Measurements from ENCODE around the gene USP31. TPM values are rescaled to one million over a fixed set of nuclear protein-coding genes. Genes with fewer than 3 reads are reported as not detected.
"Not testable (repeated sequence)": the region's sequence is repeated elsewhere in the genome, so short reads cannot be mapped to it uniquely, and the experiment has no call there.

Gene USP31
- total RNA-seq, 1 donor from 2014 or later: 21.8 TPM

GRCh38 chr16:23146877-23147601 is 2.2 kb downstream of the USP31 start:
- H3K4me1 Mint-ChIP-seq (ENCODE audit: low read depth, unreplicated experiment): peaks cover 5% of the 10 kb centered on the region
- TF ChIP-seq, protein P1, sequence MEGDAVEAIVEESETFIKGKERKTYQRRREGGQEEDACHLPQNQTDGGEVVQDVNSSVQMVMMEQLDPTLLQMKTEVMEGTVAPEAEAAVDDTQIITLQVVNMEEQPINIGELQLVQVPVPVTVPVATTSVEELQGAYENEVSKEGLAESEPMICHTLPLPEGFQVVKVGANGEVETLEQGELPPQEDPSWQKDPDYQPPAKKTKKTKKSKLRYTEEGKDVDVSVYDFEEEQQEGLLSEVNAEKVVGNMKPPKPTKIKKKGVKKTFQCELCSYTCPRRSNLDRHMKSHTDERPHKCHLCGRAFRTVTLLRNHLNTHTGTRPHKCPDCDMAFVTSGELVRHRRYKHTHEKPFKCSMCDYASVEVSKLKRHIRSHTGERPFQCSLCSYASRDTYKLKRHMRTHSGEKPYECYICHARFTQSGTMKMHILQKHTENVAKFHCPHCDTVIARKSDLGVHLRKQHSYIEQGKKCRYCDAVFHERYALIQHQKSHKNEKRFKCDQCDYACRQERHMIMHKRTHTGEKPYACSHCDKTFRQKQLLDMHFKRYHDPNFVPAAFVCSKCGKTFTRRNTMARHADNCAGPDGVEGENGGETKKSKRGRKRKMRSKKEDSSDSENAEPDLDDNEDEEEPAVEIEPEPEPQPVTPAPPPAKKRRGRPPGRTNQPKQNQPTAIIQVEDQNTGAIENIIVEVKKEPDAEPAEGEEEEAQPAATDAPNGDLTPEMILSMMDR (IDR thresholded peaks at IDR 0.05; ENCODE audit: partially characterized antibody, unreplicated experiment): no peak
- H3K27ac Mint-ChIP-seq (ENCODE audit: unreplicated experiment): no peak overlapping the region
- peaks cover 12% of the 10 kb centered on the region for H3K9me3 Mint-ChIP-seq (ENCODE audit: unreplicated experiment)
- H3K36me3 Mint-ChIP-seq (ENCODE audit: unreplicated experiment): no peaks in the 10 kb centered on the region
- H3K27me3 Mint-ChIP-seq (ENCODE audit: unreplicated experiment): peaks cover 12% of the 10 kb centered on the region
- peak overlapping the region; percentile 75 for H3K4me3 Mint-ChIP-seq (ENCODE audit: unreplicated experiment)
- no peak for DNase-seq

GRCh38 chr16:23145608-23146007 is 3.6 kb downstream of the USP31 start:
- Mint-ChIP-seq H3K4me3 (ENCODE audit: unreplicated experiment) (no peak overlapping the region), H3K27me3 (ENCODE audit: unreplicated experiment) (peaks cover 10% of the 10 kb centered on the region), H3K27ac (ENCODE audit: unreplicated experiment) (no peak overlapping the region), H3K36me3 (ENCODE audit: unreplicated experiment) (no peaks in the 10 kb centered on the region), H3K4me1 (ENCODE audit: low read depth, unreplicated experiment) (peaks cover 5% of the 10 kb centered on the region), H3K9me3 (ENCODE audit: unreplicated experiment) (peaks cover 10% of the 10 kb centered on the region)
- TF ChIP-seq, protein P1 (IDR thresholded peaks at IDR 0.05; ENCODE audit: partially characterized antibody, unreplicated experiment): no peak
- no peak for DNase-seq

- H3K36me3 Mint-ChIP-seq (ENCODE audit: unreplicated experiment): no peaks in the 10 kb centered on the region
- peaks cover 5% of the 10 kb centered on the region for H3K4me1 Mint-ChIP-seq (ENCODE audit: low read depth, unreplicated experiment)
- H3K27ac Mint-ChIP-seq (ENCODE audit: unreplicated experiment): no peak overlapping the region
- peaks cover 10% of the 10 kb centered on the region for H3K27me3 Mint-ChIP-seq (ENCODE audit: unreplicated experiment)
- DNase-seq: no peak
- peaks cover 10% of the 10 kb centered on the region for H3K9me3 Mint-ChIP-seq (ENCODE audit: unreplicated experiment)
- no peak overlapping the region for H3K4me3 Mint-ChIP-seq (ENCODE audit: unreplicated experiment)
- TF ChIP-seq, protein P1 (IDR thresholded peaks at IDR 0.05; ENCODE audit: partially characterized antibody, unreplicated experiment): no peak
Measured at GRCh38 chr16:23145186-23145585, 4.1 kb downstream of the USP31 start.

DNA sequence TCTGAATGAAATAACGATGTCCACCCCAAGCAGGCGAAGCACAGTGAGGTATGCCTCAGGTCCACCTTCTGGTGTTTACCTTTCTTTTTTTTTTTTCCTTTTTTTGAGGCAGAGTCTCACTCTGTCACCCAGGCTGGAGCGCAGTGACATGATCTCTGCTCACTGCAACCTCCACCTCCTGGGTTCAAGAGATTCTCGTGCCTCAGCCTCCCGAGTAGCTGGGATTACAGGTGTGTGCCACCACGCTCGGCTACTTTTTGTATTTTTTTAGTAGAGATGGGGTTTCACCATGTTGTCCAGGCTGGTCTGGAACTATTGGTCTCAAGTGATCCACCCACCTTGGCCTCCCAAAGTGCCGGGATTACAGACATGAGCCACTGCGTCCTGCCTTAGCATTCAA is 4.9 kb downstream of the USP31 start:
- not testable (repeated sequence) for H3K4me3 Mint-ChIP-seq (ENCODE audit: unreplicated experiment); DNase-seq; H3K36me3 Mint-ChIP-seq (ENCODE audit: unreplicated experiment); H3K4me1 Mint-ChIP-seq (ENCODE audit: low read depth, unreplicated experiment); H3K27me3 Mint-ChIP-seq (ENCODE audit: unreplicated experiment); H3K9me3 Mint-ChIP-seq (ENCODE audit: unreplicated experiment); H3K27ac Mint-ChIP-seq (ENCODE audit: unreplicated experiment)

DNA sequence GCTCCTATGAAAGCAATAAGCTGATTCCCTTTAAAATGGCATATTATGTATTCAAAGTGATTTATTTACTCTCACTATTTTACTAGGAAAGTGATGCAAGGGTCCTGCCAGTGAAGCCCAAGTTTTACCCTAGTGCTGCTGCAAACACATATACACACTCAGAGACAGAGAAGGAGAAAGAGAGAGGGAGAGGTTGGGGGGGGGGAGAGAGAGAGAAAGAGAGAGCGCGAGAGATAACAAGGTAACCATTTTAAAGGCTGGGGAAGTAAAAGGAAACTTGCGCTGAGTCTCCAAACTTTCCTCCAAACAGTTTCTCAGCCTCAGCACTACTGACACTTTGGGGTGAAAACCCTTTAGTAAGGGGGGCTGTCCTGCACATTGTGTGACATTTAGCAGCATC is 5.9 kb downstream of the USP31 start:
- TF ChIP-seq, protein P1 (IDR thresholded peaks at IDR 0.05; ENCODE audit: partially characterized antibody, unreplicated experiment): no peak
- Mint-ChIP-seq H3K27me3 (ENCODE audit: unreplicated experiment) (peaks cover 4% of the 10 kb centered on the region), H3K4me1 (ENCODE audit: low read depth, unreplicated experiment) (peaks cover 4% of the 10 kb centered on the region), H3K27ac (ENCODE audit: unreplicated experiment) (no peak overlapping the region), H3K36me3 (ENCODE audit: unreplicated experiment) (no peaks in the 10 kb centered on the region), H3K9me3 (ENCODE audit: unreplicated experiment) (peaks cover 3% of the 10 kb centered on the region), H3K4me3 (ENCODE audit: unreplicated experiment) (no peak overlapping the region)
- DNase-seq: no peak
